ENCODE results near the gene MYLK4. TPM values are rescaled to one million over a fixed set of nuclear protein-coding genes. Genes with fewer than 3 reads are reported as not detected.

Gene MYLK4
- total and polyA plus RNA-seq, 4 donors, result 0.07 to 0.65 (median 0.39) TPM

GRCh38 chr6:2643130-2643529 lies 107.6 kb downstream of the MYLK4 start (continued):
- TF ChIP-seq, protein P1, sequence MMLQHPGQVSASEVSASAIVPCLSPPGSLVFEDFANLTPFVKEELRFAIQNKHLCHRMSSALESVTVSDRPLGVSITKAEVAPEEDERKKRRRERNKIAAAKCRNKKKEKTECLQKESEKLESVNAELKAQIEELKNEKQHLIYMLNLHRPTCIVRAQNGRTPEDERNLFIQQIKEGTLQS (IDR thresholded peaks at IDR 0.05), result no peak
- TF ChIP-seq RXRA (IDR thresholded peaks at IDR 0.05) (no peak), GABPA (IDR thresholded peaks at IDR 0.05 in 1 of 2, conservative IDR thresholded peaks at IDR 0.05 in 1 of 2) (no peak), FOXA2 (IDR thresholded peaks at IDR 0.05) (no peak), RAD21 (IDR thresholded peaks at IDR 0.05) (no peak), YY1 (IDR thresholded peaks at IDR 0.05) (no peak)

- Histone ChIP-seq H3K36me3 (ENCODE audit: control insufficient read depth in 4 of 4, insufficient read depth in 3 of 4, low read depth in 1 of 4, low read length in 3 of 4) (no peaks in the 10 kb centered on the region), H3K9ac (ENCODE audit: low read depth in 1 of 2, low read length in 2 of 2) (no peak overlapping the region), H3K4me3 (ENCODE audit: low read depth in 1 of 3, low read length in 3 of 3) (no peak overlapping the region), H3K9me3 (ENCODE audit: control insufficient read depth in 4 of 4, low read length in 3 of 4) (no peaks in the 10 kb centered on the region), H3K4me1 (ENCODE audit: control insufficient read depth in 4 of 4, insufficient read depth in 4 of 4, low read length in 3 of 4) (no peaks in the 10 kb centered on the region), H3K27ac (ENCODE audit: low read depth in 1 of 2, low read length in 2 of 2) (no peak overlapping the region), H3K27me3 (ENCODE audit: control insufficient read depth in 4 of 4, insufficient read depth in 4 of 4, low read length in 3 of 4) (no peaks in the 10 kb centered on the region)
- TF ChIP-seq, protein P2, sequence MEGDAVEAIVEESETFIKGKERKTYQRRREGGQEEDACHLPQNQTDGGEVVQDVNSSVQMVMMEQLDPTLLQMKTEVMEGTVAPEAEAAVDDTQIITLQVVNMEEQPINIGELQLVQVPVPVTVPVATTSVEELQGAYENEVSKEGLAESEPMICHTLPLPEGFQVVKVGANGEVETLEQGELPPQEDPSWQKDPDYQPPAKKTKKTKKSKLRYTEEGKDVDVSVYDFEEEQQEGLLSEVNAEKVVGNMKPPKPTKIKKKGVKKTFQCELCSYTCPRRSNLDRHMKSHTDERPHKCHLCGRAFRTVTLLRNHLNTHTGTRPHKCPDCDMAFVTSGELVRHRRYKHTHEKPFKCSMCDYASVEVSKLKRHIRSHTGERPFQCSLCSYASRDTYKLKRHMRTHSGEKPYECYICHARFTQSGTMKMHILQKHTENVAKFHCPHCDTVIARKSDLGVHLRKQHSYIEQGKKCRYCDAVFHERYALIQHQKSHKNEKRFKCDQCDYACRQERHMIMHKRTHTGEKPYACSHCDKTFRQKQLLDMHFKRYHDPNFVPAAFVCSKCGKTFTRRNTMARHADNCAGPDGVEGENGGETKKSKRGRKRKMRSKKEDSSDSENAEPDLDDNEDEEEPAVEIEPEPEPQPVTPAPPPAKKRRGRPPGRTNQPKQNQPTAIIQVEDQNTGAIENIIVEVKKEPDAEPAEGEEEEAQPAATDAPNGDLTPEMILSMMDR (IDR thresholded peaks at IDR 0.05; ENCODE audit: low read depth, low read length, missing input control), result no peak
- TF ChIP-seq JUND (IDR thresholded peaks at IDR 0.05) (no peak), TAF1 (conservative IDR thresholded peaks at IDR 0.05) (no peak), HNF4G (IDR thresholded peaks at IDR 0.05) (no peak), SP1 (IDR thresholded peaks at IDR 0.05) (no peak)
- no peak for DNase-seq (ENCODE audit: low spot score)
- 79% methylated on average over 14 of the region's 14 CpGs for WGBS
Measured at GRCh38 chr6:2641044-2641725, 109.5 kb downstream of the MYLK4 start.

GRCh38 chr6:2640551-2640950 lies 110.2 kb downstream of the MYLK4 start:
- no peaks in the 10 kb centered on the region for H3K4me1 ChIP-seq (ENCODE audit: control insufficient read depth in 4 of 4, insufficient read depth in 4 of 4, low read length in 3 of 4)
- no peak overlapping the region for H3K9ac ChIP-seq (ENCODE audit: low read depth in 1 of 2, low read length in 2 of 2)
- no peak for DNase-seq (ENCODE audit: low spot score)
- H3K27ac ChIP-seq (ENCODE audit: low read depth in 1 of 2, low read length in 2 of 2), result no peak overlapping the region
- H3K4me3 ChIP-seq (ENCODE audit: low read depth in 1 of 3, low read length in 3 of 3), result no peak overlapping the region
- 67% methylated on average over 4 of the region's 4 CpGs for WGBS
- no peaks in the 10 kb centered on the region for H3K27me3 ChIP-seq (ENCODE audit: control insufficient read depth in 4 of 4, insufficient read depth in 4 of 4, low read length in 3 of 4)
- H3K9me3 ChIP-seq (ENCODE audit: control insufficient read depth in 4 of 4, low read length in 3 of 4), result no peaks in the 10 kb centered on the region
- no peak for TF ChIP-seq RXRA (IDR thresholded peaks at IDR 0.05)
- TF ChIP-seq EGR1 (IDR thresholded peaks at IDR 0.05; ENCODE audit: low read depth in 2 of 2), result no peak
- TF ChIP-seq HNF4A (conservative IDR thresholded peaks at IDR 0.05), result no peak
- TF ChIP-seq, protein P3, sequence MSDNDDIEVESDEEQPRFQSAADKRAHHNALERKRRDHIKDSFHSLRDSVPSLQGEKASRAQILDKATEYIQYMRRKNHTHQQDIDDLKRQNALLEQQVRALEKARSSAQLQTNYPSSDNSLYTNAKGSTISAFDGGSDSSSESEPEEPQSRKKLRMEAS (IDR thresholded peaks at IDR 0.05), result no peak
- no peak for TF ChIP-seq FOXA2 (IDR thresholded peaks at IDR 0.05)
- TF ChIP-seq JUND (IDR thresholded peaks at IDR 0.05), result no peak
- TF ChIP-seq, protein P1 (IDR thresholded peaks at IDR 0.05), result no peak
- TF ChIP-seq GABPA (IDR thresholded peaks at IDR 0.05 in 1 of 2, conservative IDR thresholded peaks at IDR 0.05 in 1 of 2), result no peak
- no peaks in the 10 kb centered on the region for H3K36me3 ChIP-seq (ENCODE audit: control insufficient read depth in 4 of 4, insufficient read depth in 3 of 4, low read depth in 1 of 4, low read length in 3 of 4)
